Left ventricle myocardium inferior (tissue), 1 donor: ENCODE data around the gene MAP3K10. TPM values are rescaled to one million over a fixed set of nuclear protein-coding genes. Genes with fewer than 3 reads are reported as not detected.

Source experiments
- DNase-seq: peaks from one replicate; pipeline ENCODE4 v3.0.0-alpha.2; 2020
- H3K27ac ChIP-seq: fragments of 200-600 bp; replicated peaks from 2 replicates; pipeline ENCODE4 v1.8.0; 2021
- H3K27me3 ChIP-seq: fragments of 200-600 bp; 2 replicates; pipeline ENCODE4 v1.8.0; 2021; ENCODE audit warnings: low read depth
- H3K36me3 ChIP-seq: fragments of 200-600 bp; 2 replicates; pipeline ENCODE4 v1.8.0; 2021
- H3K4me1 ChIP-seq: fragments of 200-600 bp; 2 replicates; pipeline ENCODE4 v1.8.0; 2021
- H3K4me3 ChIP-seq: fragments of 200-600 bp; 2 replicates; pipeline ENCODE4 v1.8.0; 2021; ENCODE audit warnings: mild to moderate bottlenecking, moderate library complexity
- H3K9me3 ChIP-seq: fragments of 200-600 bp; replicated peaks from 2 replicates; pipeline ENCODE4 v1.8.0; 2021
- CTCF ChIP-seq: fragments of 200-600 bp; IDR thresholded peaks from 2 replicates; pipeline ENCODE4 v1.8.0; 2021; ENCODE audit warnings: antibody characterized with exemption, mild to moderate bottlenecking, borderline replicate concordance
- intact Hi-C: fragments of 100-400 bp; cut with micrococcal nuclease; formaldehyde crosslinking; loops from one replicate; pipeline ENCODE4 v1.11.0; 2022
- total RNA-seq: library from RNA; stranded (reverse); fragmentation: NEBNext Ultra II Directional; extraction: Animal tissue kit (Norgen Biotek cat#: 25700); gene quantifications from one replicate; pipeline ENCODE4 v1.2.1, GENCODE V29; 2021
- donor health status: DM: no; HTN: yes; CAD: no; lungs with severe emphysema.

MAP3K10 gene
- total RNA-seq, 1 donor from 2014 or later = 17.1 TPM

- intact Hi-C loops = no loop called here
- peak overlapping the region; percentile 77 for H3K27ac ChIP-seq
- no peaks in the 10 kb centered on the region for H3K27me3 ChIP-seq
- H3K4me1 ChIP-seq = peaks cover 54% of the 10 kb centered on the region
- DNase-seq = peak; percentile 74
- H3K4me3 ChIP-seq = no peak overlapping the region
- no peak for TF ChIP-seq CTCF
- H3K9me3 ChIP-seq = no peaks in the 10 kb centered on the region
- H3K36me3 ChIP-seq = peaks cover 41% of the 10 kb centered on the region
These were observed 50.7 kb downstream of the MAP3K10 start for GRCh38 chr19:40241809-40242384.

- no peak for DNase-seq
- H3K36me3 ChIP-seq = peaks cover 35% of the 10 kb centered on the region
- no peaks in the 10 kb centered on the region for H3K27me3 ChIP-seq
- H3K9me3 ChIP-seq = no peaks in the 10 kb centered on the region
- H3K4me1 ChIP-seq = peaks cover 60% of the 10 kb centered on the region
- peak overlapping the region; percentile 77 for H3K27ac ChIP-seq
- H3K4me3 ChIP-seq = no peak overlapping the region
- TF ChIP-seq CTCF = no peak
- intact Hi-C loops = no loop called here
These were observed 51.3 kb downstream of the MAP3K10 start for GRCh38 chr19:40242480-40242879.

- peaks cover 28% of the 10 kb centered on the region for H3K36me3 ChIP-seq
- H3K27ac ChIP-seq = no peak overlapping the region
- peaks cover 67% of the 10 kb centered on the region for H3K4me1 ChIP-seq
- intact Hi-C loops = no loop called here
- TF ChIP-seq CTCF = no peak
- no peak for DNase-seq
- no peaks in the 10 kb centered on the region for H3K9me3 ChIP-seq
- no peaks in the 10 kb centered on the region for H3K27me3 ChIP-seq
- no peak overlapping the region for H3K4me3 ChIP-seq
These were observed 52.0 kb downstream of the MAP3K10 start for GRCh38 chr19:40243181-40243580.

GRCh38 chr19:40244579-40245317 lies 53.5 kb downstream of the MAP3K10 start:
- intact Hi-C loops = no loop called here
- DNase-seq = no peak
- H3K36me3 ChIP-seq = peaks cover 18% of the 10 kb centered on the region
- no peaks in the 10 kb centered on the region for H3K27me3 ChIP-seq
- TF ChIP-seq CTCF = no peak
- H3K4me3 ChIP-seq = no peak overlapping the region
- no peaks in the 10 kb centered on the region for H3K9me3 ChIP-seq
- H3K27ac ChIP-seq = no peak overlapping the region
- H3K4me1 ChIP-seq = peaks cover 68% of the 10 kb centered on the region

GRCh38 chr19:40245506-40246128 lies 54.4 kb downstream of the MAP3K10 start:
- Histone ChIP-seq H3K27ac (no peak overlapping the region), H3K4me1 (peaks cover 68% of the 10 kb centered on the region), H3K36me3 (peaks cover 14% of the 10 kb centered on the region), H3K9me3 (no peaks in the 10 kb centered on the region), H3K27me3 (no peaks in the 10 kb centered on the region), H3K4me3 (no peak overlapping the region)
- TF ChIP-seq CTCF = no peak
- intact Hi-C loops = no loop called here
- DNase-seq = no peak
